ENCODE measurements around the gene PTPN5.

DNA sequence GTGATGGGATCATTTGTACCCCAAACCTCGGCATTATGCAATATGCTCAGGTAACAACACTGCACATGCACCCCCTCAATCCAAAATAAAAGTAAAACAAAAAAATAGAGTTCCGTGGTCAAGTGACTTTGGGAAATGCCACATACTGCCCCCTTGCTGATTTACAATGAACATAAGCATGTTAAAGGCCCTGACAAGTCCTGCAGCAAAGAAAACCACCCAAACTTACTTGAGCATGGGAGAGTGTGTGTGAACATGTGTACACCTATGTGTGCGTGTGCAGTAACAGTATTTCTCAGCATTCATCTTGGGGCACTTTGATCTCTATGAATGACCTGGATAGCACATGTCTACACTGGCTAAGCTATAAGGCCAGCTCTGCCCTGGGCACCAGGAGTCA is 49.8 kb downstream of the PTPN5 start:
- TF ChIP-seq, protein P1, sequence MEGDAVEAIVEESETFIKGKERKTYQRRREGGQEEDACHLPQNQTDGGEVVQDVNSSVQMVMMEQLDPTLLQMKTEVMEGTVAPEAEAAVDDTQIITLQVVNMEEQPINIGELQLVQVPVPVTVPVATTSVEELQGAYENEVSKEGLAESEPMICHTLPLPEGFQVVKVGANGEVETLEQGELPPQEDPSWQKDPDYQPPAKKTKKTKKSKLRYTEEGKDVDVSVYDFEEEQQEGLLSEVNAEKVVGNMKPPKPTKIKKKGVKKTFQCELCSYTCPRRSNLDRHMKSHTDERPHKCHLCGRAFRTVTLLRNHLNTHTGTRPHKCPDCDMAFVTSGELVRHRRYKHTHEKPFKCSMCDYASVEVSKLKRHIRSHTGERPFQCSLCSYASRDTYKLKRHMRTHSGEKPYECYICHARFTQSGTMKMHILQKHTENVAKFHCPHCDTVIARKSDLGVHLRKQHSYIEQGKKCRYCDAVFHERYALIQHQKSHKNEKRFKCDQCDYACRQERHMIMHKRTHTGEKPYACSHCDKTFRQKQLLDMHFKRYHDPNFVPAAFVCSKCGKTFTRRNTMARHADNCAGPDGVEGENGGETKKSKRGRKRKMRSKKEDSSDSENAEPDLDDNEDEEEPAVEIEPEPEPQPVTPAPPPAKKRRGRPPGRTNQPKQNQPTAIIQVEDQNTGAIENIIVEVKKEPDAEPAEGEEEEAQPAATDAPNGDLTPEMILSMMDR (IDR thresholded peaks at IDR 0.05; ENCODE audit: insufficient read depth, low read length) = no peak
- TF ChIP-seq POLR2AphosphoS5 (IDR thresholded peaks at IDR 0.05; ENCODE audit: low read depth) (no peak), SPI1 (IDR thresholded peaks at IDR 0.05; ENCODE audit: borderline replicate concordance, low read depth) (no peak)
- TF ChIP-seq, protein P2, sequence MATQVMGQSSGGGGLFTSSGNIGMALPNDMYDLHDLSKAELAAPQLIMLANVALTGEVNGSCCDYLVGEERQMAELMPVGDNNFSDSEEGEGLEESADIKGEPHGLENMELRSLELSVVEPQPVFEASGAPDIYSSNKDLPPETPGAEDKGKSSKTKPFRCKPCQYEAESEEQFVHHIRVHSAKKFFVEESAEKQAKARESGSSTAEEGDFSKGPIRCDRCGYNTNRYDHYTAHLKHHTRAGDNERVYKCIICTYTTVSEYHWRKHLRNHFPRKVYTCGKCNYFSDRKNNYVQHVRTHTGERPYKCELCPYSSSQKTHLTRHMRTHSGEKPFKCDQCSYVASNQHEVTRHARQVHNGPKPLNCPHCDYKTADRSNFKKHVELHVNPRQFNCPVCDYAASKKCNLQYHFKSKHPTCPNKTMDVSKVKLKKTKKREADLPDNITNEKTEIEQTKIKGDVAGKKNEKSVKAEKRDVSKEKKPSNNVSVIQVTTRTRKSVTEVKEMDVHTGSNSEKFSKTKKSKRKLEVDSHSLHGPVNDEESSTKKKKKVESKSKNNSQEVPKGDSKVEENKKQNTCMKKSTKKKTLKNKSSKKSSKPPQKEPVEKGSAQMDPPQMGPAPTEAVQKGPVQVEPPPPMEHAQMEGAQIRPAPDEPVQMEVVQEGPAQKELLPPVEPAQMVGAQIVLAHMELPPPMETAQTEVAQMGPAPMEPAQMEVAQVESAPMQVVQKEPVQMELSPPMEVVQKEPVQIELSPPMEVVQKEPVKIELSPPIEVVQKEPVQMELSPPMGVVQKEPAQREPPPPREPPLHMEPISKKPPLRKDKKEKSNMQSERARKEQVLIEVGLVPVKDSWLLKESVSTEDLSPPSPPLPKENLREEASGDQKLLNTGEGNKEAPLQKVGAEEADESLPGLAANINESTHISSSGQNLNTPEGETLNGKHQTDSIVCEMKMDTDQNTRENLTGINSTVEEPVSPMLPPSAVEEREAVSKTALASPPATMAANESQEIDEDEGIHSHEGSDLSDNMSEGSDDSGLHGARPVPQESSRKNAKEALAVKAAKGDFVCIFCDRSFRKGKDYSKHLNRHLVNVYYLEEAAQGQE (IDR thresholded peaks at IDR 0.05; ENCODE audit: insufficient replicate concordance, low read depth) = no peak

Measured in HL-60 (cell line).